SK-N-SH (cell line): Measurements from ENCODE around the gene RHBDL2. TPM values are rescaled to one million over a fixed set of nuclear protein-coding genes. Genes with fewer than 3 reads are reported as not detected.

Experiments used
- CTCF ChIA-PET: fragments of 300-600, 350-600 bp; formaldehyde crosslinking; extraction: SDS; loops from one replicate; lab custom pipeline; 2021; lab: Yijun Ruan, JAX
- POLR2A ChIA-PET: fragments of 350-600 bp; sonication (Branson Sonifier 250); formaldehyde crosslinking; extraction: SDS; loops from one replicate; lab custom pipeline; 2020; ENCODE audit warnings: antibody characterized with exemption, inconsistent platforms; lab: Yijun Ruan, JAX
- DNase-seq: peaks from one replicate; pipeline ENCODE4 v3.0.0; 2012
- H2AFZ ChIP-seq: fragments of 200-600 bp; sonication (generic); 2 replicates; pipeline ENCODE4 v1.8.1; 2016; ENCODE audit warnings: antibody characterized with exemption, mild to moderate bottlenecking, low read depth
- H3F3A ChIP-seq: fragments of 200-600 bp; sonication (generic); replicated peaks from 2 replicates; pipeline ENCODE3; 2016; ENCODE audit warnings: antibody characterized with exemption, mild to moderate bottlenecking; ENCODE audit not compliant: insufficient read depth
- H3K27ac ChIP-seq, 2 experiments: fragments of 200-500 bp in 1 of 2; fragments of 200-600 bp in 1 of 2; sonication (Bioruptor generic) in 1 of 2; sonication (generic), shearing (Covaris generic) in 1 of 2; 2 replicates each; pipeline versions ENCODE4 v1.5.1 to v1.6.1; 2014 to 2016; ENCODE audit warnings: low read depth in 2 of 2, inconsistent platforms in 1 of 2, low read length in 1 of 2, mild to moderate bottlenecking in 1 of 2, mixed read lengths in 1 of 2
- H3K27me3 ChIP-seq: fragments of 200-600 bp; sonication (generic), shearing (Covaris generic); 2 replicates; pipeline ENCODE4 v1.6.1; 2016; ENCODE audit warnings: mixed run types; ENCODE audit not compliant: insufficient read depth
- H3K36me3 ChIP-seq, 2 experiments: fragments of 200-500 bp in 1 of 2; fragments of 200-600 bp in 1 of 2; sonication (Bioruptor generic) in 1 of 2; sonication (generic) in 1 of 2; replicated peaks in 1 of 2; 2 replicates each; pipeline versions ENCODE3 to v1.5.1; 2014 to 2016; ENCODE audit warnings: low read length in 1 of 2, mild to moderate bottlenecking in 1 of 2; ENCODE audit not compliant: insufficient read depth in 2 of 2, control insufficient read depth in 1 of 2
- H3K4me1 ChIP-seq, 2 experiments: fragments of 200-500 bp in 1 of 2; fragments of 200-600 bp in 1 of 2; sonication (Bioruptor generic) in 1 of 2; sonication (generic), shearing (Covaris generic) in 1 of 2; 2 replicates each; pipeline versions ENCODE4 v1.5.1 to v1.6.1; 2014 to 2016; ENCODE audit warnings: low read depth in 1 of 2, low read length in 1 of 2, mixed run types in 1 of 2; ENCODE audit not compliant: insufficient read depth in 2 of 2, control insufficient read depth in 1 of 2
- H3K4me2 ChIP-seq: fragments of 200-600 bp; sonication (generic), shearing (Covaris generic); 2 replicates; pipeline ENCODE4 v1.6.1; 2017; ENCODE audit warnings: mixed run types
- H3K4me3 ChIP-seq, 2 experiments: fragments of 200-500 bp in 1 of 2; fragments of 200-600 bp in 1 of 2; sonication (Bioruptor generic) in 1 of 2; sonication (generic), shearing (Covaris generic) in 1 of 2; 2 replicates each; pipeline versions ENCODE4 v1.5.1 to v1.8.1; 2014 to 2016; ENCODE audit warnings: low read depth in 2 of 2, inconsistent platforms in 1 of 2, low read length in 1 of 2, mild to moderate bottlenecking in 1 of 2, mixed read lengths in 1 of 2, moderate library complexity in 1 of 2
- H3K79me2 ChIP-seq: fragments of 200-600 bp; sonication (generic); 2 replicates; pipeline ENCODE4 v1.8.1; 2017; ENCODE audit warnings: mild to moderate bottlenecking; ENCODE audit not compliant: insufficient read depth
- H3K9ac ChIP-seq: fragments of 200-600 bp; sonication (generic); 2 replicates; pipeline ENCODE4 v1.6.1; 2017; ENCODE audit warnings: mixed run types
- H3K9me2 ChIP-seq: fragments of 200-600 bp; sonication (generic); 2 replicates; pipeline ENCODE4 v1.6.1; 2017; ENCODE audit warnings: mixed run types
- H3K9me3 ChIP-seq: fragments of 200-600 bp; sonication (generic); 2 replicates; pipeline ENCODE4 v1.6.1; 2017; ENCODE audit warnings: mixed run types, mild to moderate bottlenecking, moderate library complexity
- H4K20me1 ChIP-seq: fragments of 200-600 bp; sonication (generic); 2 replicates; pipeline ENCODE4 v1.6.1; 2017; ENCODE audit warnings: mild to moderate bottlenecking, mixed run types; ENCODE audit not compliant: insufficient read depth
- CHD2 ChIP-seq: fragments of 150-350 bp; IDR thresholded peaks from 2 replicates; pipeline ENCODE4 v1.6.1; 2018; ENCODE audit warnings: low read length; ENCODE audit not compliant: partially characterized antibody
- ELF1 ChIP-seq: IDR thresholded peaks from 2 replicates; pipeline ENCODE4 v1.4.0; 2012
- EP300 ChIP-seq, 2 experiments: IDR thresholded peaks; 2 replicates each; pipeline versions ENCODE4 v1.4.0 to v1.6.1; 2012; ENCODE audit warnings: borderline replicate concordance in 1 of 2, low read depth in 1 of 2, low read length in 1 of 2
- FOXJ3 ChIP-seq: sonication (generic); formaldehyde crosslinking; IDR thresholded peaks from 2 replicates; pipeline ENCODE4 v1.5.1; 2020; ENCODE audit warnings: mild to moderate bottlenecking, missing genetic modification reagents
- FOXM1 ChIP-seq: IDR thresholded peaks from 2 replicates; pipeline ENCODE4 v1.4.0; 2012; ENCODE audit warnings: low read depth, mild to moderate bottlenecking
- IRF3 ChIP-seq: fragments of 150-350 bp; IDR thresholded peaks from 2 replicates; pipeline ENCODE4 v1.6.1; 2016; ENCODE audit warnings: mild to moderate bottlenecking, low read depth, low read length
- MEF2A ChIP-seq: IDR thresholded peaks from 2 replicates; pipeline ENCODE4 v1.4.0; 2012; ENCODE audit warnings: low read depth, borderline replicate concordance
- MXI1 ChIP-seq: IDR thresholded peaks from 2 replicates; pipeline ENCODE4 v1.6.1; 2012; ENCODE audit warnings: mild to moderate bottlenecking, low read depth, low read length, improper control_type of control experiment
- NFIC ChIP-seq: IDR thresholded peaks from 2 replicates; pipeline ENCODE4 v1.4.0; 2012; ENCODE audit warnings: borderline replicate concordance
- PBX3 ChIP-seq: IDR thresholded peaks from 2 replicates; pipeline ENCODE4; 2012
- POLR2AphosphoS5 ChIP-seq: IDR thresholded peaks from 2 replicates; pipeline ENCODE4 v1.6.1; 2012; ENCODE audit warnings: low read depth, low read length
- REST ChIP-seq: IDR thresholded peaks from 2 replicates; pipeline ENCODE4 v1.6.1; 2012; ENCODE audit warnings: mild to moderate bottlenecking, low read depth, low read length, moderate library complexity
- SMC3 ChIP-seq: IDR thresholded peaks from 2 replicates; pipeline ENCODE4 v1.6.1; 2012; ENCODE audit warnings: low read depth, low read length, improper control_type of control experiment
- TAF1 ChIP-seq: IDR thresholded peaks from 2 replicates; pipeline ENCODE4 v1.6.1; 2012; ENCODE audit warnings: low read depth, mild to moderate bottlenecking, low read length, moderate library complexity, borderline replicate concordance
- TCF12 ChIP-seq: IDR thresholded peaks from 2 replicates; pipeline ENCODE4 v1.4.0; 2012
- ZBTB33 ChIP-seq: IDR thresholded peaks from 2 replicates; pipeline ENCODE4 v1.4.0; 2012; ENCODE audit warnings: low read depth, borderline replicate concordance
- WGBS: methylation state at CpG from one replicate; pipeline ENCODE4 v1.1.6; 2017; ENCODE audit warnings: low lambda C conversion rate; 5-methylcytosine and 5-hydroxymethylcytosine counted together
- polyA plus RNA-seq, 3 experiments: library from polyadenylated mRNA; depleted of rRNA; stranded (reverse); fragments of >200 nt; gene quantifications; 2 replicates each; pipeline ENCODE4 v1.2.3, GENCODE V29; 2012

RHBDL2 gene
- polyA plus RNA-seq, 1 of the 3 experiments (the other 2 are of a cell fraction) = 0.07 TPM

GRCh38 chr1:38923607-38924006, 18.0 kb downstream of the RHBDL2 start:
- H3K4me2 ChIP-seq = no peak overlapping the region
- H3K4me1 ChIP-seq = peaks cover 0 to 10% of the 10 kb centered on the region in 2 experiments; a peak in 1 of 4 replicates
- no peak for DNase-seq
- CTCF ChIA-PET = no interaction called here
- H4K20me1 ChIP-seq = no peaks in the 10 kb centered on the region
- H3K9me2 ChIP-seq = no peaks in the 10 kb centered on the region
- H2AFZ ChIP-seq = no peak overlapping the region
- TF ChIP-seq SMC3 (no peak), ZBTB33 (no peak), EP300 (IDR thresholded peaks at IDR 0.05; ENCODE audit: borderline replicate concordance in 1 of 2, low read depth in 1 of 2, low read length in 1 of 2) (no peak), IRF3 (no peak), TCF12 (no peak), FOXJ3 (no peak), PBX3 (no peak), TAF1 (no peak), CHD2 (no peak), MEF2A (no peak), POLR2AphosphoS5 (no peak), ELF1 (no peak), NFIC (no peak), FOXM1 (no peak), REST (no peak), MXI1 (no peak)
- no peaks in the 10 kb centered on the region for H3K79me2 ChIP-seq
- H3F3A ChIP-seq = no peaks in the 10 kb centered on the region
- WGBS = 90% methylated on average over 3 of the region's 3 CpGs
- H3K9me3 ChIP-seq = no peaks in the 10 kb centered on the region
- no peaks in the 10 kb centered on the region for H3K36me3 ChIP-seq
- POLR2A ChIA-PET = no interaction called here
- no peak overlapping the region for H3K27ac ChIP-seq
- H3K9ac ChIP-seq = no peak overlapping the region
- H3K27me3 ChIP-seq = no peaks in the 10 kb centered on the region
- no peak overlapping the region for H3K4me3 ChIP-seq
